HG03064 (cell line): ENCODE data around the gene ITK.

Experiments used
- ATAC-seq: cut with Tn5 transposase; IDR thresholded peaks from one replicate; pipeline ENCODE4 v1.9.1; 2021; ENCODE audit warnings: low read depth; ENCODE audit not compliant: unreplicated experiment

ITK gene

DNA sequence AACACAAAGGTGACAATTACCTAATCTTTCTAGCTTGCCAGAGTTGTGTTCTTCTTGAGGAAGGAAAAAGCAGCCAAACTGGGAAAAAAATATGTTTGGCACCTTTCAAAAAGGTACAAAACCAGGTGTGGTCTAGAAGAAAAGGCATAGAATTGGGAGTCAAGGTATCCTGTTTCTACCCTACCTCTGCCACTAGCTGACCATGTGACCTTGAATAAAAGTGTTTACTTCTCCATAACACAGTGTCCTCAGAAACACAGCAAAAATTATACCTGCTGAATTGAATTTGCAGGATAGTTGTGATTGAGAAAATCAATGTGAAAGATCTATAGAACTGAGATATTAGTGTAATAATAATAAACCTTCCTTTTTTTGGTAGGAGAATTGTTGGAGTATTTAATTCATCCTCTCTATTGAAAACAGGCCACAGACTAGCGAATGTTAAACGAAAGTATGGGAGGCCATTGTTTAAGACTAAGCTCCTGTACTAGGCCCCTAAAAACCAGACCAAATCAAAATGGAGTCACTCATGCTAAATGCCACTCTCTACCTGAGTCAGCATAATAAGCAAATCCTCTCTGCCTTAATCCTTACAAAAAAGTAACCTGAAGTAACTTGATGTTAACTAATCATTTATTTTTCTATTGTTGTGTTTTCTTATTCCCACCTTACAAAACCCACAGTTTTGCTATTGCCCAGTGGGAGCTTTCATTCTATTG lies 97.8 kb downstream of the ITK start:
- ATAC-seq, result no peak

DNA sequence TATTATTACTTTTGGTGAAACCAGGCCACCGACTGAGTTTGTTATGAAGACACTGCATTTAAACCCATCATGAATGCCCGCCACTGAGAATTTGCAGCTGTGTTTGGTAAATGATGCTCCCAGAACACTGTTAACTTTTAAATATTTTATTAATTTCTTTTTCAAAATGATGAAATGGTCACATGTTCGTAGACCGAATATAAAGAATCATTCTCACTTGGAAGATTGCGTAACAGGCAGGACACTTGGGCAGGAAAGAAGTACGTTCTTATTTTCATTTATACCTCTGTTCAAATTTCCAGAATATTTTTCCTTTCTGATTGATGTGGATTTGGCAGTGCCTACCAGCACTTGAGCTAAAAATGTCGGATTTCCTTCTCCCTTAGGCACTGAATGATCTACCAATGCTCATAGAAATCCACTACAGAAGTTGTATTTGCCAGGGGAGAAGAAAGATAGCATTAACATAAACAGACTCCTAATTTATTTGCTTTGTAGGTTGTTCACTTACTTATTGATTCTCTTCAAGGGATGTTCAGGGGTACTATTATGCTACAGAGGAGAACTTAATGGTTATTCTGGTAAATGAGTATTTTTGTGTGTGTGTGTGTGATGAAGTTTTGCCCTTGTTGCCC lies 99.1 kb downstream of the ITK start:
- ATAC-seq, result no peak

DNA sequence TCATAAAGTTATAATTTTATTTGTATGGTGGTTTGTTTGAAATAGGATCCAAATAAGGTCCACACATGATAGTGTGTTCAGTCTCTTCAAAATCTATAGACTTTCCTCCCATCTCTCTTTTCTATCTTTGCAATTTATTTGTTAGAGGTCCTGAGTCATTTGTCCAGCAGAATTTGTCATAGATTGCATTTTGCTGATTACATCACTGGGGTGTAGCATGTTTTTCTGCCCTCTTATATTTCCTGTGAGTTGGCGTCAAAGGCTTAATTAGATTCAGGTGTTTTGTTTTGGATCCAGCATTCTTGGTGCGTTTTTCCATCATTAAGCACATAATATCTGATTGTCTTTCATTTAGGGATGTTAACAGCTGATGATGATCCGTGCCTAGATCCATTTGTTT lies 100.3 kb downstream of the ITK start:
- no peak for ATAC-seq

DNA sequence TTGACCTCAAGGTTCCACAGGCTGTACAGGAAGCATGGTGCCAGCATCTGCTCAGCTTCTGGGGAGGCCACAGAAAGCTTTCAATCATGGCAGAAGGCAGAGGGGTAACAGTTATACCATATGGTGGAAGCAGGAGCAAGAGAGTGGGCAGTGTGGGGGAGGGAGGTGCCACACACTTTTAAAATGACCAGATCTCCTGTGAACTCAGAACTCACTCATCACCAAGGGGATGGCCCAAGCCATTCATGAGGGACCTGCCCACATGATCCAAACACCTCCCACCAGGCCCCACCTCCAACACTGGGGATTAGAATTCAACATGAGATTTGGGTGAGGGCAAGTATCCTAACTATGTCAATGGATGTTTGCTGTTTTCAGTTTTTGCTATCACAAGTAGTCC lies 101.5 kb downstream of the ITK start:
- no peak for ATAC-seq

DNA sequence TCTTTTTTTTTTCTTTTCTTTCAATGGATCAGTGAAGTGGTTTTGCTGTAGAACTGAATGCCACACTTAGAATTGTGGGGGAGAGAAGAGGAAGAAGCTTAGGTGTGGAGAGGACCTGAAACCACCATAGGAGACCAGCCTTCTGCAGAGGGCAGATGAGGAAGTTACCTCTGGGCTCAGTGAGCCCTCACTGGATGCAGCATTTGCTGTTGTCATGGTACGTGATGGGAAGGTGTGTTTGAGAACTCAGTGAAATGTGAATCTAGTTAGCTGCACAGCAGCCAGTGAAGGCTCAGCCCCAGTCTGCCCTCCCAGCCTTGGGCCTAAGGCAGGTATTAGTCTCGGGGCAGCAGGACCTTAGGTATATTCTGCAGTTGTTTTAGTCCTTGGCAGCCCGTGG lies 102.8 kb downstream of the ITK start:
- ATAC-seq, result peak; percentile 99

DNA sequence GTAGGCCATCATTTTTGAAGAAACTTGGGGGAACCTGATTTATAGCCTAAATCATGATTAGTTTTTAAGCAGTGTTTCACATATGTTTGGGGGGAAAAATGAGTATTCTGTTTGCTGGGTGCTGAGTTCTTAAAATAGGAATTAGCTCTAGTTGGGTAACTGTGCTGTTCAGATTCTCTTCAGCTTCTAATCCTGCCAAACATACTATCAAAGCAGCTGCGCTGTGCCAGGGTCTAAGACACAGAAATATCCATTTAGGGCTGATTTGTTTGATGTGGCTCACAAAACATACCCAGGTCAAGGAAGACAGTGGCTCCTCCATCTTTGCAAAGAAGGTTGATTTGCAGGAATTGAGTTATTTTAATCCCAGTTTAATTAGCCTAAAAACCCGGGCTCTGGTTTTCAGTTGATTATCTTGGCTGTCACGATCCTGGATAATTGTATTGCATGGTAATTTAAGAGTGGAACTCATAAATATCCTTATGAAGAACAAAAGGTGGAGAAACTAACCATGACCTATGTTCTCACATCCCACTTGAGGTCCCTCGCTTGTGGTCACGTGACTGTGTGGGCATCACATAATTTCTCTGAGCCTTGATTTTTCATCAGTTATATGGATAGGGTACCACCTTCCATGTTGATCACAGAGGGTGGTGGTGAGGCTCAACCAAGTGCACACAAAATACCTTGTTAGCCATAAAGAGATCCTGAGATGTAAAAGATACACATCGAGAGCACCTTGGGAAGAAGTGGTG lies 104.0 kb downstream of the ITK start:
- no peak for ATAC-seq

DNA sequence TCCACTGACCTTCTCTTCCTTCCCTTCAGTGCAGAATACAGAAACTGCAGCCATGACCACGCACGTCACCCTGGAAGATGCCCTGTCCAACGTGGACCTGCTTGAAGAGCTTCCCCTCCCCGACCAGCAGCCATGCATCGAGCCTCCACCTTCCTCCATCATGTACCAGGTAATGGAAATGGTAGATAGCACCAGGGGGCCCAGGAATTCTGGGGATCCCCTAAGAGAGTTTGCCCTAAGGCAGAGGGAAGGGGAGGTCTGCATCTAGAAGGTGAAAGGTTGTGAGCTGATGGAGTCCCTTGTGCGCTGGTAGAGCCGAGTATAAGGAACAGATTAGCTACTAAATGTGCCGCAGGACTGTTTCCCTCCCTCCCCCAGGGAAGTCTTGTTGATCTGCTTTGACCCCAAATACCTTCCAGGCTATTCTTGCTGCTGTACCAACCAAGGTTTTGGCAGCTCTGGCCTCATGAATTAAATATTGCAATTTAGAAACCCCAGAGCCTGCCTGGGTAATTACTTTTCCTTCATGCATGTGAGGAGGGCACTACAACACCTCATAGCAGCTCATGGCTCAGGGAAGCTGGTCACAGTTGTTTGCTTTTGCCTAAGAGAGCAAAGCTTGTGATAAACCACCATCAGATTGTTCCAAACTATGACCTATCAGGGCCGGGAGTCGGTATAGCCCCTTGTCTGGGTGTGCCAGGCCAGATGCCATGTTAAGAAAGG lies 104.8 kb downstream of the ITK start:
- no peak for ATAC-seq

DNA sequence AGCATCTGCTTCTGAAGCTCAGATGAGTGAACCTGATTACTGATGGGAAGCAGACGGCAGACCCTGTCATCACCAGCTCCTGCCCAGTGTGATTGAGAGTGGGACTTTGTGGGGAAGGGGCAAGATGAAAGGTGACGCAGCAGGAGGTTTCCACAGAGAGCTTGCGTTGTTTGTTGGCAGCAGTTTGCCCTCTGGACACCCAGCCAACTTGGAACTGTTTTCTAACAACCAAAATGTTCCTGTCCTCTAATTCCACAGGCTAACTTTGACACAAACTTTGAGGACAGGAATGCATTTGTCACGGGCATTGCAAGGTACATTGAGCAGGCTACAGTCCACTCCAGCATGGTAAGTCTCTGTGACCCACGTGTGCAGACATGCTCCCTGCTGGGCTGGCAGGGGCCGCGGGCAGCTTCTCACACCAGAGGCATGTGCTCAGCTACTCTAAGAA lies 106.1 kb downstream of the ITK start:
- ATAC-seq, result no peak

DNA sequence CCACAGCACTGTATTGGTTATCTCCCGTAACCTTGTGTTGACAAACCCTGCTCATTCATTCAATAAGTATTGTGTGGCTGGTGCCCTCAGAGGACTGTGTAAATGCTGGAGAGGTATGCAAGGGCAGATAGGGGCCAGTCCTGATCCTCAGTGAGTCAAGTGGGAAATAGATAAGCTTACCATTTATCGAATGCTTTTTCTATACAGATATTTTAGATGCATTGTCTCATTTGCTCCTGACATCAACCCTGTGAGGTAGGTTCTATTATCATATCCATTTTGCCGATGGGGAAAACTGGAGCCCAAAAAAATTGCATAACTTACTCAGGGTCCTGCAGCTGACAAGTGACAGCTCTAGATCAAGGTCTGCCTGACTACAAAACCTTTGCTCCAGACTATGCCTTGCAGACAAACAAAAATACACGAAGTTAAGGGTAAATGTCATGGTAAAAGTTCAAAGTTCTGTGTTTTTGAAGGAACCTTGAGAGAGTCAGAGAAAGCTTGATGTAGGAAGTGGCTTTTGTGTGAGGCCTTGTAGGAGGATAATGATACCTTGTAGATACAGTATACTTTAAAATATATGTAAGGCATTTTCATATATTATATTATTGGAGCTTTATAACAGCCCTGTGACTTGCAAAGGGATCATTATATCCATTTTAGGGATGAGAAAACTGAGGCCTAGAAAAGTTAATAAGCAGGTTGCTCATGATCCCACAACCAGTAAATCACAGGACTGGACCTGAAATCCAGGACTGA lies 107.9 kb downstream of the ITK start:
- ATAC-seq, result no peak

DNA sequence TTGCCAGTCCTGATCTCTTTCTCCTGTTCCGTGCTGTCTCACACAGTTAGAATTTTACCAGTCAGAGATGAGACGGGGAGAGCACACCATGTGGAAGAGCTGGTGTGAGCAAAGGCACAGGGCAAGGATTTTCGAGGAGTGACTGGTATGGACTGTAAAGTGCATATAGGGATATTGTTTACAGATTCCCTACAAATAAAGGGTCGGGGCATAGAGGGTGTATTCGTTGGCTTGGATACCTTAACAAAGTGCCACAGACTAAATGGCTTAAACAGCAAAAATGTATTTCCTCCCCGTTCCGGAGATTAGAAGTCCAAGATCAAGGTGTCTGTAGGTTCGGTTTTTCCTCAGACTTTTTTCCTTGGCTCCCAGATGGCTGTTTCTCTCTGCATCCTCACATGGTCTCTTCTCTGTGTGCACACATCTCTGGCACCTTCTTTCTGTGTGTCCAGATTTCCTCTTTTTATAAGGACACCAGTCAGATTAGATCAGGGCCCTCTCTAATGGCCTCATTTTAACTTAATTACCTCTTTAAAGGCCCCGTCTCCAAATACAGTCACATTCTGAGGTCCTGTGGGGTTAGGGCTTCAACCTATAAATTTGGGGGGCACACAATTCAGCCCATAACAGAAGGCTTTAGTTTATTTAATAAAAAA lies 108.7 kb downstream of the ITK start:
- no peak for ATAC-seq

DNA sequence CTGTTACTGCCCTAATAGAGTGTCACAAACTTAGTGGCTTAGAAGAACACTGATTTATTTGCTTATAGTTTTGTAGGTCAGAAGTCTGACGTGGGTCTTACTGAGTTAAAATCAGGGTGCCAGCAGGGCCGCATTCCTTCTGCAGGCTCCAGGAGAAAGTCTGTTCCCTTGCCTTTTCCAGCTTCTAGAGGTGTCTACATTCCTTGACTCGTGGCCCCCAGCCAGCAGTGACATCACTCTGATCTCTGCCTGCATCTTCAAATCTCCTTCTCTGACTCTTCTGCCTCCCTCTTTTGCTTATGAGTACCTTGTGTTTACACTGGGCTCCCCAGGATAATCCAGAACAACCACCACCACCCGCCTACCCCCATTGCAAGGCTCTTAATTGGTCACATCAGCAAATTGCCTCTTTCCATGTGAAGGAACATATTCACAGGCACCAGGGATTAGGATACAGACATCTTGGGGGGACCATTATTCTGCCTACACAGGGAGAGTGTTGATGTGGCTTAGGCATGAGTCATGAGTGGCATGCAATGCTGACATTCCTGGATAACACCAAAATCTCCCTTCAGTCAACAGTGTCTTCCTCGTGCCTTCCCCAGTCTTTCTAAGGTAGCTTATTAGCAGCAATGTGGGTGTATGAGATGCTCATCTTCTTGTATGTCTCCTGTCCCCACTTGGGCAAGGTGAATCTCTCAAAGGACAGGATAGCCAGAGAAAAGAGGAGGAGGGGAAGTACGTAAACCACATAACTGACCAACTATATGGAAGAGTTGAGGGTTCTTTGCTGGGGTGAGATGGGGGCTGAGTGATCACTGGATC lies 109.7 kb downstream of the ITK start:
- ATAC-seq, result no peak

DNA sequence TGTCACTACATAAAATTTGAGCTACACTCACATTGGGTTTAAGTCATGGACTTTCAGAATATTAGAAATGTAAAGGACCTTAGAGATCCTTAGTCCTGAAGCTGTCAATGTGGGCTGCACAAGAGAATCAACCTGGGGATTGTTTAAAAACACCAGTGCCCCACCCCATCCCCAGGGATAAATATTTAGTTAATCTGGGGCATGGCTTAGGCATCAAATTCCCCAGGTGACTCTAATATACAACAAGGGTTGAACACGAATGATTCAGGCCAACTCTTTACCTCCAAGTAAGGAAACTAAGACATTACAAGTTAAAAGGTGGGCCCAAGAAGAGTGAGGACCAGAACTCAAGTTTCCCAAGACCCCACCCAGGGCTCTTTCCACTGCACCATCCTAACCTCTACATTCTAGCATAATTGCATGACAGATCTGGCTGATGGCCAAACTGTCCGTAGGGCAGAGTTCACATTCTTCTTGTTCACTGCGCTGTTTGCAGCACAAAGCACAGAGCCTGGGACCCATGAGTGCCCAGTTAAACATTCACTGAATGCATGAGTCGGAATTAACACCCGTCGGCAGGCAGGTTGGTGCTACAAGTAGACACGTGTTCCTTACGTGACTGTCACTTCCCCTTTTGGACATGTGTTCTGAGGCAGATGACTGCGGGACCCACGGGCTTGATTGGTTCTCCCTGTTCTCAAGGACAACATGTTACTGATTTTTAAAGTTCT lies 110.5 kb downstream of the ITK start:
- ATAC-seq, result peak; percentile 68

DNA sequence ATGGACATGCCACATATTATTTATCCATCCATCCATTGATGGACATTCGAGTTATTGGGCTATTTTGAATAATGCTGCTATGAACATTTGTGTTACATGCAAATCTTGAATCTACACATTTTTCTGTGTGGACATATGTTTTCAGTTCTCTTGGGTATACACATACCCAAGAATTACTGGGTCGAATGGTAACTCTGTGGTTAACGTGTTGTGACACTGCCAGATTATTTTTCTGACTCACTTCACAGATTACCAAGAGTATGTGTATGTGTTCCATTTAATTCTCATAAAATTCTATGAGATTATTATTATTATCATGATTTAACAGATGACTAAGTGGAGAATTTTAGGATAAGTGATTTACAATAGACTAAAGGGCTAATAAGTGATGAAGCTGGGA lies 112.0 kb downstream of the ITK start:
- no peak for ATAC-seq

DNA sequence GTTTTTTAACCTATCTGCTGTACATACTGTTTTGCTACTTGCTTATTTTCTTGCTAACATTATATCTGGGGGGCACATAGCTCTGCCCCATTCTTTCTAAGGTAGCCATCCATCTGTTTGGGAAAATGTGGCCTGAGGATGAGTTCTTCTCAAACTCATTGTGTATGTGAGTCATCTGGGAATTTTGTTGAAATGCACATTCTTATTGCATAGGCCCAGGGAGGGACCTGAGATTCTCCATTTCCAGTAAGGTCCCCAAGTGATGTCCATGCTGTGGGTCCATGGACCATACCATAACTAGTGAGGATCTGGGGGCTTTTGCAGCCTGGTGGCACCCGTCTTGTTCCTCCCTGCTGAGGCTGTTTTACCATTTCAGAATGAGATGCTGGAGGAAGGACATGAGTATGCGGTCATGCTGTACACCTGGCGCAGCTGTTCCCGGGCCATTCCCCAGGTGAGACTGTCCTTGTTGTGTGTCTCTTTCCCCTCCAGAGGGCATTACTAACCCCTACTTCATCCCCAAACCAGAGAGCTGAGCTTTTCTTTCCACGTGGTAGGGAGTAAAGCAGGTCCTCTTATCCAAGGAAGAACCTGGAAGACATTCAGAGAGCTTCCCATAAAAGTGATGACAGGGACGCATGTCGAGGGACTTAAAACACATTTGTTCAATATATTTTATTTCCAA lies 113.9 kb downstream of the ITK start:
- ATAC-seq, result no peak

DNA sequence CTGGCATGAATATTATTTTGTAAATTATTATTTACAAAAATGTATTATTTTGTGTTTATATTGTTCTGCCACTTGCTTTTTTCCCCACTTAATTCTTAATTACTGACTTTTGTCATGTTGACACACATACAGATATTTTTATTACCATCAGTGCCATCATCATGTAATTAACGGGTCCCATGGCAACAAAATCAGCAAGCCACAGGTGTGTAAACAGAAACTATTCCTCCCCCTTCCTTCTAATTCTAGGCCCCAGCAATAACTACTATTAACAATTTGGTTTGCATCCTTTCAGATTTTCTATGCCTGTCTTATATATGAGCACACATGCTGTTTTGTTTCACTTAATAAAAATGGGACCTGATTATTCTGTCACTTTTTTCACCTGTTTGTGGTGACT lies 114.6 kb downstream of the ITK start:
- ATAC-seq, result no peak

DNA sequence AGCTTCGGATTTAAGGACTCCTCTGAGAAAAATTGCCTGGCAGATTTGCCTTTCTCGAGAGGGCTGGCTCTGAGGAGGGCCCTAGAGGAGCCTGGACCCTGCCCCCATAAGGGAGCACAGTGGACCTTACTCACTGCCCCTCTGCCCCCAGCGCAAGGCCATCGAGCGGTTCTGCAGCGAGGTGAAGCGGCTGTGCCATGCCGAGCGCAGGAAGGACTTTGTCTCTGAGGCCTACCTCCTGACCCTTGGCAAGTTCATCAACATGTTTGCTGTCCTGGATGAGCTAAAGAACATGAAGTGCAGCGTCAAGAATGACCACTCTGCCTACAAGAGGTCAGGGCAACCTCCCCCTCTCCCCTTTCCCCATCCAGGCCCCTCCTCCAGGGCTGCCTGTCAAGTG lies 119.9 kb downstream of the ITK start:
- ATAC-seq, result no peak

DNA sequence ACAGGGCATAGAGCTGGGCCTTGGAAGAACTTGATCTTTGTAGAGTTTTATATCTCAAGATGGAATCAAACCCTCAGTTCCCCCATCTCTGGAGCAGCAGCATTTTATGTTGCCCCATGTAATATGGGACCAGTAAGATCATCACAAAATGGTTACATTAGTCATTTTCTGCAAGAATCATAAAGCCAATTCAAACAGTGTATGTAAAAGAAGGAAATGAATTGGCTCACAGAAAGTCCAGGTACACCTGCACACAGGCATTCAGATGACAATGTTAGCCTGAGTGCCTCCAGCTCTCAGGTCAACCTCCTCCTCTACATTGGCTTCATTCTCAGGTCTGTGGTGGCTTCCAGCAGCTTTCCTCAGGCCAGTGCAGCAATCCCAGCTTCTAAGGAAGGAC lies 120.4 kb downstream of the ITK start:
- ATAC-seq, result no peak

DNA sequence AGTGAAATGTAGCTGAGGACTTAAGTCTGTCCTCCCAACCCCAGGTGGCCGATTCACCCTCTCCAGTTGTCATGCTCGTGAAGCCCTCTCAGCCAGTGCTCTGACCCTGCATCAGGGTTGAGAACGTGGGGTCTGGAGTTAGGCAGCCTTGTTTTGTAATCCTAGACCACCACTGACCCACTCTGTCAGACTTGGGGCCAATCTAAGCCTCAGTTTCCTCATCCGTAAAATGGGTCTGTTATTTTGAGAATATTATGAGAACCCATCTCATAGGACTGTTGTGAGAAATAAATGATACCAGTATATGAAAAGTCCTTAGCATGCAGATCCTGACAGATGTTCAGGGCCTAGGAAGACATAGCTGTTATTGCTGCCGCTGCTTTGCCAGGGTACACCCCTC lies 122.4 kb downstream of the ITK start:
- no peak for ATAC-seq
